Rectal smooth muscle tissue (tissue), 1 donor: ENCODE results near the gene DHRS12.
"Not testable (repeated sequence)": the region's sequence is repeated elsewhere in the genome, so short reads cannot be mapped to it uniquely, and the experiment has no call there.

ENCODE experiments used
- H3K27ac ChIP-seq: one replicate; pipeline ENCODE4 v1.7.0; 2013; ENCODE audit warnings: low read depth, low read length, inconsistent platforms
- H3K27me3 ChIP-seq: one replicate; pipeline ENCODE4 v1.7.0; 2013; ENCODE audit warnings: low read length; ENCODE audit not compliant: control insufficient read depth, insufficient read depth
- H3K36me3 ChIP-seq: one replicate; pipeline ENCODE4 v1.7.0; 2013; ENCODE audit warnings: low read length; ENCODE audit not compliant: control insufficient read depth, insufficient read depth
- H3K4me1 ChIP-seq: one replicate; pipeline ENCODE4 v1.7.0; 2013; ENCODE audit warnings: low read length; ENCODE audit not compliant: control insufficient read depth, insufficient read depth
- H3K4me3 ChIP-seq: one replicate; pipeline ENCODE4 v1.7.0; 2013; ENCODE audit warnings: low read length
- H3K9ac ChIP-seq: one replicate; pipeline ENCODE4 v1.7.0; 2013; ENCODE audit warnings: low read length

Gene DHRS12

DNA sequence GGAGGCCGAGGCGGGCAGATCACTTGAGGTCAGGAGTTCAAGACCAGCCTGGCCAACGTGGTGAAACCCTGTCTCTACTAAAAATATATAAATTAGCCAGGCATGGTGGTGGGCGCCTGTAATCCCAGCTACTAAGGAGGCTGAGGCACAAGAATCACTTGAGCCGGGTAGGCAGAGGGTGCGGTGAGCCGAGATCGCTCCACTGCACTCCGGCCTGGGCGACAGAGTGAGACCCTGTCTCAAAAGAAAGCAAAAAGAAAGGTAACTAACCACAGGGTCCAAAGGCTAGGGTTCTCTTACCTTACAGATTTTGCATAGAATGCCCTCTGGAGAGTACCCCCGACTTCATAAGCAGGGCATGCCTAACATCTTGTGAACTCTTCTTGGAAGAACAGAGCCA, 20.7 kb upstream of the DHRS12 start:
- H3K27ac ChIP-seq, H3K9ac ChIP-seq, H3K36me3 ChIP-seq, H3K4me3 ChIP-seq, H3K27me3 ChIP-seq, H3K4me1 ChIP-seq: not testable (repeated sequence)

DNA sequence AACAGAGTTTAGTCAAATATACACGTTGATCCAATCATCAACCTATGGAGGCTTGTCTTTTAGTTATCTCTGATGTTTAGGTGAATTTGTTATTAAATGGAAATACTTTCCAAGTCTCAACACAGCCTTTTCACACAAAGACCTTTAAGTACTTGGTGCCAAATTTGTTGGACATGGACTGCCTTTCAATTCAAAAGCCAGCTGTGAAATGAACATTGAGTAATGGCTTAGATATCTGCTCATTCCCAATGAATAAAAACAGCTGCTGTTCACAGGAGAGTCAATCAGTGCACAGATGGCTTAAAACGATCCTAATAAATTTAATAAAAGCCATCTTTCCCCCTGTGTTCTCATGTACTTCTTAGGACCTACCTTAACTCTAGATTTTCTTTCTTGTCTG, 19.9 kb upstream of the DHRS12 start:
- Histone ChIP-seq H3K9ac (no peak overlapping the region), H3K27me3 (no peaks in the 10 kb centered on the region), H3K4me3 (no peak overlapping the region), H3K4me1 (peaks cover 10% of the 10 kb centered on the region), H3K36me3 (no peaks in the 10 kb centered on the region), H3K27ac (no peak overlapping the region)

DNA sequence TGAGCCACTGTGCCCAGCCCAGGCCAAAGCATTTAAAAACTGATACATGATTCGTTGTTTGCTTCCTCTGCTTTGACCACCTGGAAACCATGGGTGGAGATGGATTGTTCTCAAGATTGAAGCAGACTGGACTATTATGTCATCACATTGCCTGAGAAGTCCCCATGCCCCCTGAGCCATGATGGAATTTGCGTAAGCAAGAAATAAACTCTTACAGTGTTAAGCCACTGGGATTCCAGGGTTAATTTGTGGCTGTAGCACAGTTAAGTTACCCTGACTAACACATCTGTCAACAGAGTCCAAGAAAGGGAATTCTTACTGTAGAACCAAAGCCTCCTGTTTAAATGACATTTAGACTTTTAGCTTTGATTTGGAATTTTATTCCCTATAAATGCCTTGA, 19.4 kb upstream of the DHRS12 start:
- no peaks in the 10 kb centered on the region for H3K36me3 ChIP-seq
- H3K27ac ChIP-seq: no peak overlapping the region
- H3K4me1 ChIP-seq: peaks cover 10% of the 10 kb centered on the region
- no peaks in the 10 kb centered on the region for H3K27me3 ChIP-seq
- no peak overlapping the region for H3K9ac ChIP-seq
- H3K4me3 ChIP-seq: no peak overlapping the region

DNA sequence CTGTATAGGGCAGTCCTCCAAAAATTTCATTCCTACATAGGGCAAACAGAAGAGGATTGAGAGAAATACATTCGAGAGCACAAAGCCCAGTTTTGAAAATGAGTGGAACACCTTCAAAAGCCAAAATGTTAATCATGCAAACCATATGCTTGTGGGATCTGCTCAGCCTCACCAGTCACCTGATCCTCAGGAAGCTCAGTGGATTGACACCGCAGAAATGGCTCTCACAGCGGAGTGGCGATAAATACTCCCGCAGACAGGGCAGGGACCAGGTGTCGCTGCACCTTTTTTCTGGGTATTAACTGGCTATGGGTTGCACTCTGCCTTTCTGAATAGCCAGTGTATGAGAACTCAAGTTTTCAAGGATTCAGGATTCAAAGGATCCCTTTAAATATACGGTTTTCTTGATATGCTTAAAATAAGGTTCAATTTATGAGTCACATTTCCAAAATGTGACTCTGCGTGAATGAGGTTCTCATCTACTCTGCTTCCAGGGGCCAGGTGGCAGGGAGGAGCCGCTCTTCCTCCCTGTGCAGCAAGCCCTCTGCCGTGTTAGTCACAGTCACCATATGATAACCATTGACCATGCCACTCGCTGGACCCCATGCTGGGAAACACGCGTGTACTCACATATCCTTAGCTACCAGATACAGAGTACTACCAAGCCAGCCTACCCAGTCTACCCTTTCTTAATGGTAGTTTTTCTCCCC, 18.3 kb upstream of the DHRS12 start:
- Histone ChIP-seq H3K36me3 (no peaks in the 10 kb centered on the region), H3K4me3 (no peak overlapping the region), H3K27ac (no peak overlapping the region), H3K4me1 (peaks cover 10% of the 10 kb centered on the region), H3K27me3 (no peaks in the 10 kb centered on the region), H3K9ac (no peak overlapping the region)

DNA sequence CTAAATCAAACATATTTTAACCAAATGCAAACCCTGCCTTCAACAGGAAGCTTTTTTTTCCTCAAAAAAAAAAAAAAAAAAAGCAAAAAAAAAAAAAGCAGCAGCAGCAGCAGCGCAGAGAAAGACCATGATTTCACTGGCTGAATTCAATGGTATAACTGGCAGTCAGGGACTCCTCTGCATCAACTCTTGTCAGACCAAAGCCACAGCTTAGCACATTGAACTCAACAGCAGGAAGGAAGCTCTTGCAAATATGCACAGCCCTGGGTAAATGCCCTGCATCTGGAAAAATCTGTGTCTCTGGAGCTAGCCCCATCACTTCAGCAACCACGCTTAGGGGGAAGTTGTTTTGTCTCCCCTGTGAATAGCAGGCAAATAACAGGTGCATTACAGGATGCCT, 17.6 kb upstream of the DHRS12 start:
- peaks cover 4% of the 10 kb centered on the region for H3K4me1 ChIP-seq
- H3K36me3 ChIP-seq: no peaks in the 10 kb centered on the region
- H3K27ac ChIP-seq: no peak overlapping the region
- H3K9ac ChIP-seq: no peak overlapping the region
- H3K4me3 ChIP-seq: no peak overlapping the region
- H3K27me3 ChIP-seq: no peaks in the 10 kb centered on the region

DNA sequence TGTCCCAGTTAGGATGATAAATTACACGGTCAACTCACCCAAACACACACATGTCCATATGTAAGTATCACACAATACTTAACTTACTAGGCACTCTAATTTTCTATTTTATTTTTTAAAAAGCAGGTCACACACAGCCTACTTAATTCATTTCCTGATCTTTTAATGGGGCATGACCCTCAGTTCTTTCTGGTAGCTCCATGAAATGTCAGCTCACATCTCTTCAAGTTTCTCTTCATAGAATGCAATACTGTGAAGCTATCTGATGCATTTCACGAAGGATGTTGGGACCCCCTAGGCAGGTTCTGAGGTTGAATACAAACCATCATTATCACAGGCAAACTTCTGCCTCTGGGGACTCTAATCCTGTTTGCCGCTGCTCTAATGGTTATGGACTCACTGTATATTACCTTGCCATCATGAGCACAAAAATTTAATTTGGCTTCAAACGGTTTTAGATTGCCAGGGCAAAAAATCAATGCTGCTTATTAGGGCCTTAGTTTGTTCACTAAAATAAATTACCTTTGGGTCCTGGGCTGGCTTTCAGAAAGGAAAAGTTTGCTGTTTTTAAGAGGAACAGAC, 16.1 kb upstream of the DHRS12 start:
- H3K36me3 ChIP-seq: no peaks in the 10 kb centered on the region
- H3K4me3 ChIP-seq: no peak overlapping the region
- no peaks in the 10 kb centered on the region for H3K27me3 ChIP-seq
- H3K4me1 ChIP-seq: no peaks in the 10 kb centered on the region
- no peak overlapping the region for H3K27ac ChIP-seq
- no peak overlapping the region for H3K9ac ChIP-seq

DNA sequence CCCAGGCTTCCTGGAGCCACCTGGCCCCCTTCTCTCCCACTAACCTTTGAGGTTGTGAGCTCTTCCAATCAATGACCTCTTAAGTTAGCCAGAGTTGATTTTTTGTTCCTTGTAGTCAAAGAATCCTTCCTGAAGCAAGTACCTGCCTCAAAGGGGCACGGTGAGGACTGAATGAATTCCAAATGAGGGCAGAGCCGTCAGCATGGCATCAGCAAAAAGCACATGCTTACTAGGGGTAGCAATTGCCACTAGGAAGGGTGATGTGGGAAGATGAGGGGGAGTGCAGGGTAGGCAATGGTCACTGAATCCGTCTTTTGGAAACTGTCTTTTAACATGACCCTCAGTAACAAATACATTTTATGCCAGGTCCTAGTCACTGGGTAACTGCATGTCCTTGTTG, 15.6 kb upstream of the DHRS12 start:
- H3K4me3 ChIP-seq: no peak overlapping the region
- no peak overlapping the region for H3K9ac ChIP-seq
- no peaks in the 10 kb centered on the region for H3K36me3 ChIP-seq
- H3K27ac ChIP-seq: no peak overlapping the region
- H3K27me3 ChIP-seq: no peaks in the 10 kb centered on the region
- no peaks in the 10 kb centered on the region for H3K4me1 ChIP-seq

DNA sequence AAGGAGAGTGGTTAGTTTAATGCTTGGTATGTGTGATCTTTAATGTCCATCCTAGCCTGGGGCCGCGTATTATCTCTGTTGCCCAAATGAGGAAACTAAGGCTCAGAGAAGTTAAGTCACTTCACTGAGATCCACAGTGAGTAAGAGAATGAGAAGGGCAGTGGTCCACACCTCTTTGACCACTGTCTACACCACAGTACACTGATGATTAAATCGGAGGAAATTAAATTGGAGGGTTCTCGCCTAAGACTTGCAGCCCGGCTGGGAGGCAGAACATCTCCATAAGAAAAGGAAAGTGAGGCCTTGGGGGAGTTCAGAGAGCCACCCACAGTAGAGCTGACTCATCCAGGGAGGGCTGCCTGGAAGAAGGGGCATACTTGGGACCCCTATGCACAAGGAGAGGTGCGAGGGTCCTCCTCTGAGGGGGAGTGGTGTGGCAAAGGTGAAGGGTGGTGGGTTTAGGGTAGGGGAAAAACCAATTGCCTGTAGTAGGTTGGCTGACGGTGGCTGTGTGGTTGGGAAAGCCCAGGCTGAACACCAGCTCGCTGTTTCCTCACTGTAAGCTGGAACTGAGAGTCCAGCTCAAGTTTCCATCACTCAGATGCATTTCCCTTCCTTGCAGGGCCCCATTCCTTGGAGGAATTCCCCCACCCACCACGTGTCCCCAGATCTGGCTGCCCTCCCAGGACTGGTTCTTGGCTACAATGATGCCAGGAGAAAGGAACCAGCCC, 15.0 kb upstream of the DHRS12 start:
- no peaks in the 10 kb centered on the region for H3K4me1 ChIP-seq
- H3K4me3 ChIP-seq: no peak overlapping the region
- H3K27me3 ChIP-seq: no peaks in the 10 kb centered on the region
- H3K36me3 ChIP-seq: no peaks in the 10 kb centered on the region
- H3K27ac ChIP-seq: no peak overlapping the region
- H3K9ac ChIP-seq: no peak overlapping the region

DNA sequence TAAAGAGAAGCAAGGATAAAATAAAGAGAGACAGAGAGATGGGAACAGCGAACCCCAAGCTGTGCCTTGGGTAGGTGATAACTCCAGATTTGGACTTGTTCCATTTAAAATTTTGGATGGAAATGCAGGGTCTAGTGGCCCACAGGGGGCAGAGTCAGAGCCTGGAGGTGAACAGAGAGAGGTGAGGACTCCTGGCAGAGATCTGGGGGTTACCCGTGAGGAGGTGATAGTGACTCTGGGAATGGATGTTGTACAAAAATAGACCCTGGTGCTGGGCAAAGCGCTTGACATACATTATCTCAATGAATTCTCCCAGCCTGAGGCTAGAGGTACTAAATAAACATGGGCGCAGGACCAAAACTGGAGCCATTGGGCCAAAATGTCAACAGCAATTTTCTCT, 14.3 kb upstream of the DHRS12 start:
- no peak overlapping the region for H3K4me3 ChIP-seq
- H3K27ac ChIP-seq: no peak overlapping the region
- no peaks in the 10 kb centered on the region for H3K27me3 ChIP-seq
- H3K9ac ChIP-seq: no peak overlapping the region
- H3K36me3 ChIP-seq: no peaks in the 10 kb centered on the region
- no peaks in the 10 kb centered on the region for H3K4me1 ChIP-seq

DNA sequence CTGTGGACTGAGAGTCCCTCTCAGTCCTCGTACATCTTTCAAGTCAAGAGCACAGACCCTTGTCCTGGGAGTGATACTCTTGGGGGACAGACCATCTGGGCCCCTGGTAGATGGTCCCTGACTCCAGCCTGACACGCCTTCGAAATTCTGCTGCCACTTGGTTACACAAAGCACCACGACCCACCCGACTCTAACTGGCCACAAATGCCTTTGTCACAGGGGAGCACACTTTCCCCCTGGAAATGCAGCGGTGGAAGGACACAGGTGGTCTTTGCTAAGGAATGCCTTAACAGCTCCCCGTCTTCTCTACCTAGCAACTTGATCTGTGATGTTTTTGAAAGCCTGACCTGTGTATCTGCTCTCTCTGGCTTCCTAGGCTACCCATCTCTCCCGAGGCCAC, 13.8 kb upstream of the DHRS12 start:
- Histone ChIP-seq H3K27ac (no peak overlapping the region), H3K9ac (no peak overlapping the region), H3K27me3 (no peaks in the 10 kb centered on the region), H3K36me3 (no peaks in the 10 kb centered on the region), H3K4me1 (no peaks in the 10 kb centered on the region), H3K4me3 (no peak overlapping the region)

DNA sequence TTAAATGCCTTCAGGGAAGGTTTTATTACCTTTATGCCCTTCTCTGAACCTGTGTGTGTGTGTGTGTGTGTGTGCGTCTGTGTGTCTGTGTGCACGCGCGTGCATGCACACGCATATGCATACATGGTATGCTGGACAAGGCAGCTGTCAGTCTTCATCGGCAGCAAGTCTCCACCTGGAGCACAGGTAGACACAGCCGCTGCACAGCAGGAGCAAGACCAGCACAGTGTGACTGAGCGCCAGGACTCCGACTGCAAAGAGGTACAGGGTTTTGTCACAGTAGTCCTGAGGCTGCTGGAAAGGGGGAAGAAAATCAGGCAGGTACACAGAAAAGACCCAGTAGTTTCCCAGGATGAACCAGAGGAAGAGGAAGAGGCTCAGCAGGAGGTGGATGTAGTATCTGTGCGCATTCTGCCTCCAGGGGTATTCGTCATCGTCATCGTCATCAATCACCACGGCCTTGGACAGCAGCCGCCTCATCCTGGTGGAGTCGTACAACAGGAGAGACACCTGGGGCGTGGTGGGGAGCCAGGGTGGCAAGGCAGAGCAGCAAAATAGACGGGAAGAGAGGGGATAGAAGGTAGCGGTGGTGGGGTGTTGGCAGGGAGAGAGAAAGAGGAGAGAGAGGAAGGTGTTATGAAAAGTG, 12.8 kb upstream of the DHRS12 start:
- Histone ChIP-seq H3K27me3 (no peaks in the 10 kb centered on the region), H3K27ac (no peak overlapping the region), H3K9ac (no peak overlapping the region), H3K36me3 (no peaks in the 10 kb centered on the region), H3K4me3 (no peak overlapping the region), H3K4me1 (no peaks in the 10 kb centered on the region)

DNA sequence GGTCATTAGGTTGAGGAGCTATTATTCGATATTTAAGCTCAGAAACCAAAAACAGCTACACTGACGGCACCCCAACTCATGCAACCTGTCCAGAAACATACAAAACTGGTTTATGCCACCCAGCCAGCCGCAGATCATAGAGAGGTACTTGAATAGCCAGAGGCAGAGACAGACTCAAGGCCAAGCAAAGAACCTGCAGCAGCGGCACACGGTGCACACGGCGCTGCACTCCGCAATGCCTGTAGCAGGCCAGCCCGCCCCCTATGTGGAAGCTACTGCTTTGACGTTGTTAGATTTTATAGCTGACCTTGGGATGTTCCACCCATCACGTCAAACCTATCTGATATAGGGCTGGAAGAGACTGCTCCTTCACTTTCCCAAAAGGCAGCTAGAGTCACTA, 11.9 kb upstream of the DHRS12 start:
- Histone ChIP-seq H3K36me3 (no peaks in the 10 kb centered on the region), H3K27me3 (no peaks in the 10 kb centered on the region), H3K4me3 (no peak overlapping the region), H3K9ac (no peak overlapping the region), H3K4me1 (no peaks in the 10 kb centered on the region), H3K27ac (no peak overlapping the region)
